Measurements from ENCODE around the gene PARP1.
"Not testable (repeated sequence)": the region's sequence is repeated elsewhere in the genome, so short reads cannot be mapped to it uniquely, and the experiment has no call there.

Gene PARP1

GRCh38 chr1:226407497-226408284, at the start of gene PARP1:
Gene PARP1 (minus strand): TSS chr1:226408093. CDS start chr1:226407929, 164 bp downstream.
- DNase-seq: peak; percentile 57

- no peak for DNase-seq
These were observed 49.4 kb upstream of the PARP1 start for GRCh38 chr1:226457307-226457712.

- DNase-seq: no peak
These were observed 48.0 kb upstream of the PARP1 start for GRCh38 chr1:226455843-226456242.

GRCh38 chr1:226454349-226454748, 46.5 kb upstream of the PARP1 start:
- no peak for DNase-seq

- DNase-seq: no peak
These were observed 45.3 kb upstream of the PARP1 start for GRCh38 chr1:226453015-226453704.

GRCh38 chr1:226450688-226451087, 42.8 kb upstream of the PARP1 start:
- no peak for DNase-seq

- no peak for DNase-seq
These were observed 41.9 kb upstream of the PARP1 start for GRCh38 chr1:226449823-226450222.

- no peak for DNase-seq
These were observed 40.2 kb upstream of the PARP1 start for GRCh38 chr1:226447932-226448665.

GRCh38 chr1:226446094-226446493, 38.2 kb upstream of the PARP1 start:
- DNase-seq: no peak

- DNase-seq: no peak
These were observed 37.0 kb upstream of the PARP1 start for GRCh38 chr1:226444901-226445300.

- DNase-seq: no peak
These were observed 35.5 kb upstream of the PARP1 start for GRCh38 chr1:226443439-226443838.

GRCh38 chr1:226443033-226443432, 35.1 kb upstream of the PARP1 start:
- no peak for DNase-seq

GRCh38 chr1:226441629-226442028, 33.7 kb upstream of the PARP1 start:
- DNase-seq: no peak

- no peak for DNase-seq
These were observed 32.6 kb upstream of the PARP1 start for GRCh38 chr1:226440512-226440911.

GRCh38 chr1:226438007-226438406, 30.1 kb upstream of the PARP1 start:
- no peak for DNase-seq

- DNase-seq: no peak
These were observed 29.1 kb upstream of the PARP1 start for GRCh38 chr1:226436855-226437491.

- no peak for DNase-seq
These were observed 28.6 kb upstream of the PARP1 start for GRCh38 chr1:226436472-226436854.

GRCh38 chr1:226433341-226433720, 25.4 kb upstream of the PARP1 start:
- no peak for DNase-seq

- no peak for DNase-seq
These were observed 24.9 kb upstream of the PARP1 start for GRCh38 chr1:226432586-226433340.

GRCh38 chr1:226431898-226432297, 24.0 kb upstream of the PARP1 start:
- not testable (repeated sequence) for DNase-seq

- no peak for DNase-seq
These were observed 22.2 kb upstream of the PARP1 start for GRCh38 chr1:226429858-226430715.

Data from cortex of kidney (tissue), 1 donor.